Right hindlimb (tissue), 1 donor: ENCODE results near the gene UBAC2.

ENCODE experiments used
- DNase-seq: peaks from one replicate; pipeline ENCODE4 v3.0.0-alpha.2; 2018

The UBAC2 gene

GRCh38 chr13:99250982-99251825 lies 50.5 kb downstream of the UBAC2 start:
- DNase-seq = no peak

GRCh38 chr13:99251921-99252320 lies 51.3 kb downstream of the UBAC2 start:
- DNase-seq = no peak

- DNase-seq = peak; percentile 39
Observed at GRCh38 chr13:99254830-99255229, 54.2 kb downstream of the UBAC2 start.

GRCh38 chr13:99255271-99255670 lies 54.6 kb downstream of the UBAC2 start:
- peak; percentile 35 for DNase-seq

- no peak for DNase-seq
Observed at GRCh38 chr13:99256283-99256682, 55.6 kb downstream of the UBAC2 start.

GRCh38 chr13:99256709-99257108 lies 56.1 kb downstream of the UBAC2 start:
- DNase-seq = no peak

- DNase-seq = no peak
Observed at GRCh38 chr13:99257291-99257690, 56.6 kb downstream of the UBAC2 start.

GRCh38 chr13:99258210-99258860 lies 57.7 kb downstream of the UBAC2 start, which contains the start of gene GPR18:
Gene GPR18, minus strand, starts transcription at chr13:99258379. Its CDS starts 2,507 bp downstream, at chr13:99255872.
- DNase-seq = no peak

GRCh38 chr13:99258946-99259345 lies 58.3 kb downstream of the UBAC2 start:
- DNase-seq = no peak

GRCh38 chr13:99260216-99260615 lies 59.6 kb downstream of the UBAC2 start:
- no peak for DNase-seq

- no peak for DNase-seq
Observed at GRCh38 chr13:99261059-99261458, 60.4 kb downstream of the UBAC2 start.

GRCh38 chr13:99263126-99263785 lies 62.6 kb downstream of the UBAC2 start:
- no peak for DNase-seq

GRCh38 chr13:99264051-99264450 lies 63.4 kb downstream of the UBAC2 start:
- DNase-seq = no peak

- no peak for DNase-seq
Observed at GRCh38 chr13:99265162-99265800, 64.6 kb downstream of the UBAC2 start.

GRCh38 chr13:99265821-99266426 lies 65.3 kb downstream of the UBAC2 start:
- no peak for DNase-seq

GRCh38 chr13:99266827-99267226 lies 66.2 kb downstream of the UBAC2 start:
- DNase-seq = no peak

- no peak for DNase-seq
Observed at GRCh38 chr13:99267927-99268326, 67.3 kb downstream of the UBAC2 start.

GRCh38 chr13:99268822-99269221 lies 68.2 kb downstream of the UBAC2 start:
- DNase-seq = no peak

- DNase-seq = no peak
Observed at GRCh38 chr13:99269627-99270241, 69.1 kb downstream of the UBAC2 start.

GRCh38 chr13:99270518-99270917 lies 69.9 kb downstream of the UBAC2 start:
- DNase-seq = no peak

GRCh38 chr13:99271249-99271648 lies 70.6 kb downstream of the UBAC2 start:
- DNase-seq = no peak

- DNase-seq = no peak
Observed at GRCh38 chr13:99272481-99272880, 71.8 kb downstream of the UBAC2 start.
